HEK293T (cell line): ENCODE results near the gene TMC5.

ENCODE experiments used
- CTCF ChIA-PET: fragments of 350-600 bp; formaldehyde crosslinking; extraction: SDS; loops from one replicate; lab custom pipeline; 2021; ENCODE audit warnings: antibody characterized with exemption, inconsistent platforms; lab: Yijun Ruan, JAX
- POLR2A ChIA-PET: fragments of 350-600 bp; formaldehyde crosslinking; extraction: SDS; loops from one replicate; lab custom pipeline; 2020; ENCODE audit warnings: antibody characterized with exemption, inconsistent platforms; lab: Yijun Ruan, JAX
- DNase-seq: peaks from one replicate; pipeline ENCODE4 v3.0.0; 2012; ENCODE audit warnings: mixed read lengths; ENCODE audit errors: extremely low spot score
- ARNT ChIP-seq: fragments of 450-650 bp; IDR thresholded peaks from 2 replicates; pipeline ENCODE4 v1.6.1; 2017; ENCODE audit warnings: mild to moderate bottlenecking
- BHLHE40 ChIP-seq: fragments of 450-650 bp; IDR thresholded peaks from 2 replicates; pipeline ENCODE4 v1.6.1; 2016; ENCODE audit warnings: mild to moderate bottlenecking, moderate library complexity, borderline replicate concordance
- CTBP1 ChIP-seq: fragments of 450-650 bp; IDR thresholded peaks from 2 replicates; pipeline ENCODE4 v1.6.1; 2016; ENCODE audit warnings: borderline replicate concordance
- ELF4 ChIP-seq: fragments of 450-650 bp; IDR thresholded peaks from 2 replicates; pipeline ENCODE4 v1.6.1; 2017; ENCODE audit warnings: antibody characterized with exemption
- FOXA1 ChIP-seq: fragments of 450-650 bp; IDR thresholded peaks from 2 replicates; pipeline ENCODE4 v1.6.1; 2016; ENCODE audit warnings: mild to moderate bottlenecking
- FOXK2 ChIP-seq: fragments of 450-650 bp; IDR thresholded peaks from 2 replicates; pipeline ENCODE4 v1.6.1; 2016; ENCODE audit warnings: mild to moderate bottlenecking
- FOXM1 ChIP-seq: fragments of 450-650 bp; IDR thresholded peaks from 2 replicates; pipeline ENCODE4 v1.6.1; 2017; ENCODE audit warnings: mild to moderate bottlenecking, borderline replicate concordance
- HDGF ChIP-seq: fragments of 450-650 bp; IDR thresholded peaks from 2 replicates; pipeline ENCODE4 v1.6.1; 2017; ENCODE audit warnings: antibody characterized with exemption, borderline replicate concordance
- L3MBTL2 ChIP-seq: fragments of 450-650 bp; conservative IDR thresholded peaks from 2 replicates; pipeline ENCODE4 v1.6.1; 2016; ENCODE audit warnings: mild to moderate bottlenecking
- LEF1 ChIP-seq: fragments of 450-650 bp; IDR thresholded peaks from 2 replicates; pipeline ENCODE4 v1.6.1; 2017; ENCODE audit warnings: mild to moderate bottlenecking, borderline replicate concordance
- NFRKB ChIP-seq: fragments of 450-650 bp; IDR thresholded peaks from 2 replicates; pipeline ENCODE4 v1.6.1; 2016; ENCODE audit warnings: mild to moderate bottlenecking, moderate library complexity
- PKNOX1 ChIP-seq: fragments of 450-650 bp; IDR thresholded peaks from 2 replicates; pipeline ENCODE4 v1.6.1; 2016
- SP1 ChIP-seq: fragments of 450-650 bp; IDR thresholded peaks from 2 replicates; pipeline ENCODE4 v1.6.1; 2017
- SUZ12 ChIP-seq: fragments of 450-650 bp; IDR thresholded peaks from 2 replicates; pipeline ENCODE4 v1.6.1; 2016; ENCODE audit warnings: mild to moderate bottlenecking
- TARDBP ChIP-seq: fragments of 450-650 bp; IDR thresholded peaks from 2 replicates; pipeline ENCODE4 v1.6.1; 2016
- ZNF384 ChIP-seq: fragments of 450-650 bp; IDR thresholded peaks from 2 replicates; pipeline ENCODE4 v1.6.1; 2016

Gene TMC5

GRCh38 chr16:19520861-19521331 lies 103.2 kb downstream of the TMC5 start:
- no peak for TF ChIP-seq L3MBTL2
- TF ChIP-seq NFRKB: no peak
- DNase-seq: peak; percentile 12
- ChIA-PET CTCF (no interaction called here), POLR2A (interaction anchor here (0.8 to 1.8 kb wide), 3 partner anchors 14 to 36 kb away, joined by 3 to 5 read pairs (median 4); partner anchors contain the start of gene VPS35L)

GRCh38 chr16:19521471-19522396 lies 104.1 kb downstream of the TMC5 start, which contains the start of gene GDE1:
TSS of gene GDE1 (minus strand) at chr16:19522098. CDS start at chr16:19521964, 134 bp downstream.
- CTCF ChIA-PET: no interaction called here

GRCh38 chr16:19522397-19522732 lies 104.7 kb downstream of the TMC5 start:
- no peak for TF ChIP-seq HDGF
- no peak for TF ChIP-seq BHLHE40
- no peak for TF ChIP-seq PKNOX1
- no peak for TF ChIP-seq ARNT
- no peak for TF ChIP-seq TARDBP
- TF ChIP-seq FOXK2: no peak
- TF ChIP-seq ZNF384: no peak
- no peak for TF ChIP-seq L3MBTL2
- TF ChIP-seq SP1: no peak
- TF ChIP-seq LEF1: no peak
- TF ChIP-seq SUZ12: no peak
- no peak for TF ChIP-seq ELF4
- TF ChIP-seq FOXM1: no peak
- no peak for DNase-seq
- POLR2A ChIA-PET: no interaction called here
- CTCF ChIA-PET: no interaction called here

More at GRCh38 chr16:19521471-19522396, 104.1 kb downstream of the TMC5 start, which contains the start of gene GDE1:
- POLR2A ChIA-PET: interaction anchor here (1.1 to 1.8 kb wide), 2 partner anchors 15 to 35 kb away, joined by 4 to 5 read pairs; no protein-coding TSS in a partner anchor
- peak; percentile 89 for DNase-seq
- no peak for TF ChIP-seq FOXM1
- no peak for TF ChIP-seq BHLHE40
- no peak for TF ChIP-seq PKNOX1
- no peak for TF ChIP-seq SP1
- TF ChIP-seq ELF4: no peak
- no peak for TF ChIP-seq L3MBTL2
- no peak for TF ChIP-seq ARNT
- no peak for TF ChIP-seq NFRKB
- no peak for TF ChIP-seq SUZ12
- no peak for TF ChIP-seq CTBP1
- TF ChIP-seq FOXK2: no peak
- TF ChIP-seq HDGF: no peak
- no peak for TF ChIP-seq ZNF384
- TF ChIP-seq TARDBP: no peak

- POLR2A ChIA-PET: no interaction called here
- no peak for DNase-seq
- CTCF ChIA-PET: no interaction called here
- TF ChIP-seq ARNT (no peak), SUZ12 (no peak), SP1 (no peak), HDGF (no peak), ELF4 (no peak)
Measured at GRCh38 chr16:19522760-19523159, 105.1 kb downstream of the TMC5 start.

GRCh38 chr16:19523184-19523558 lies 105.5 kb downstream of the TMC5 start:
- TF ChIP-seq ELF4: no peak
- TF ChIP-seq CTBP1: no peak
- no peak for TF ChIP-seq SUZ12
- no peak for TF ChIP-seq NFRKB
- TF ChIP-seq ARNT: no peak
- no peak for TF ChIP-seq FOXA1
- TF ChIP-seq PKNOX1: no peak
- TF ChIP-seq FOXM1: no peak
- no peak for TF ChIP-seq SP1
- no peak for TF ChIP-seq FOXK2
- TF ChIP-seq LEF1: no peak
- TF ChIP-seq ZNF384: no peak
- no peak for TF ChIP-seq BHLHE40
- no peak for TF ChIP-seq TARDBP
- no peak for TF ChIP-seq HDGF
- ChIA-PET CTCF (interaction anchor here (0.6 to 1.4 kb wide), 2 partner anchors 51 to 134 kb away, joined by 3 read pairs; no protein-coding TSS in a partner anchor), POLR2A (interaction anchor here (0.8 kb wide), 1 partner anchor 32 kb away, joined by 5 read pairs; the partner anchor contains the start of gene VPS35L)
- DNase-seq: no peak
